Measurements from ENCODE around the gene IL10RA. TPM values are rescaled to one million over a fixed set of nuclear protein-coding genes. Genes with fewer than 3 reads are reported as not detected.

IL10RA gene
- total RNA-seq, 1 donor: 11.8 TPM

DNA sequence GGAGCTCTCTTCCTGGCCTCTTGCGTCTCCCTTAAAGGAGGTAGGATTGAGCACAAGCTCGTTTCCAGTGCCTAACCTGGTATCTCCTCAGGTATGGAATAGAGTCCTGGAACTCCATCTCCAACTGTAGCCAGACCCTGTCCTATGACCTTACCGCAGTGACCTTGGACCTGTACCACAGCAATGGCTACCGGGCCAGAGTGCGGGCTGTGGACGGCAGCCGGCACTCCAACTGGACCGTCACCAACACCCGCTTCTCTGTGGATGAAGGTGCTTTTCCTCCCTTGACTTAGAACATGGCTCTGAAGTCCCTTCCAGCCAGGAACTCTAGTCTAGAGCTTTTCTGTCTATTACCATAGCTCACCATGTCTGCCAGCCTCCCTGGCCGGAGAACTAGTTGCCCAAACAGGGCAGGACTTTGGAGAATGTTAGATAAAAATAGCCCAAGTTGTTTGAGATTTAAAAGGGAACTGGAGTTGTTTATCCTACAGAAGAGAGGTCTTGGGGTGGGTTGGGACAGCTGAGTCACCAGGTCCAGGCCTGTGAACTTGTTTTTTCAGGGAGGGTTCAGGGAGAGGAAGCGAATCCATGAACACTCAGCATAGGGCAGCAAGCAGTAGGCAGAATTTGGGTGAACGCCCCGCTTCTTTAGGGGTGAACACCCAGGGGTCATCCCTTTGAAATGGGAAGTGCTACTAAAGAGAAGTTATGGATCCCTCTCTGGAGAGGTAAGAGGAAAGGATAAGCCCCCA is 3.3 kb downstream of the IL10RA start:
- DNase-seq (ENCODE audit: low read depth in 2 of 3, low spot score in 2 of 3): no peak

DNA sequence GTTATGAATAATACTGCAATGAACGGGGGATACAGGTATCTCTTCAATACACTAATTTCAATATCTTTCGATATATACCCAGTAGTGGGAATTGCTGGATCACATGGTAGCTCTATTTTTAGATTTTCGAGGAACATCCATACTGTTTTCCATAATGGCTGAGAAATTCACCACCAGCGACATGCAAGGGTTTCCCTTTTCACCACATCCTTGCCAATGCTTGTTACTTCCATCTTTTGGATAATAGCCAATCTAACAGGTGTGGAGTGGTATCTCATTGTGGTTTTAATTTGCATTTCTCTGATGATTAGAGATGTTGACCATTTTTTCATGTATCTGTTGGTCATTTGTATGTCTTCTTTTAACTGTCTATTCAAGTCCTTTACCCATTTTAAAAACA is 5.9 kb downstream of the IL10RA start:
- no peak for DNase-seq (ENCODE audit: low read depth in 2 of 3, low spot score in 2 of 3)

DNA sequence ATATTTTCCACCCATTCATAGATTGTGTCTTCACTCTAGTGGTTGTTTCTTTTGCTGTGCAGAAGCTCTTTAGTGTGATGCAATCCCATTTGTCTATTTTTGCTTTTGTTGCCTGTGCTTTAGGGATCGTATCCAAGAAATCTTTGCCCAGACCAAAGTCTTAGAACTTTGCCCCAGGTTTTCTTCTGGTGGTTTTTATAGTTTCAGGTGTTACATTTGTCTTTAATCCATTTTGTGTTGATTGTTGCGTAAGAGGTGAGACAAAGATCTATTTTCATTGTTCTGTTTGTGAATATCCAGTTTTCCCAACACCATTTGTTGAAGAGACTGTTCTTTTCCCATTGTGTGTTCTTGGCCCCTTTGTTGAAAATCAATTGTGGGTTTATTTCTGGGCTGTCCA is 6.4 kb downstream of the IL10RA start:
- DNase-seq (ENCODE audit: low read depth in 2 of 3, low spot score in 2 of 3): no peak

DNA sequence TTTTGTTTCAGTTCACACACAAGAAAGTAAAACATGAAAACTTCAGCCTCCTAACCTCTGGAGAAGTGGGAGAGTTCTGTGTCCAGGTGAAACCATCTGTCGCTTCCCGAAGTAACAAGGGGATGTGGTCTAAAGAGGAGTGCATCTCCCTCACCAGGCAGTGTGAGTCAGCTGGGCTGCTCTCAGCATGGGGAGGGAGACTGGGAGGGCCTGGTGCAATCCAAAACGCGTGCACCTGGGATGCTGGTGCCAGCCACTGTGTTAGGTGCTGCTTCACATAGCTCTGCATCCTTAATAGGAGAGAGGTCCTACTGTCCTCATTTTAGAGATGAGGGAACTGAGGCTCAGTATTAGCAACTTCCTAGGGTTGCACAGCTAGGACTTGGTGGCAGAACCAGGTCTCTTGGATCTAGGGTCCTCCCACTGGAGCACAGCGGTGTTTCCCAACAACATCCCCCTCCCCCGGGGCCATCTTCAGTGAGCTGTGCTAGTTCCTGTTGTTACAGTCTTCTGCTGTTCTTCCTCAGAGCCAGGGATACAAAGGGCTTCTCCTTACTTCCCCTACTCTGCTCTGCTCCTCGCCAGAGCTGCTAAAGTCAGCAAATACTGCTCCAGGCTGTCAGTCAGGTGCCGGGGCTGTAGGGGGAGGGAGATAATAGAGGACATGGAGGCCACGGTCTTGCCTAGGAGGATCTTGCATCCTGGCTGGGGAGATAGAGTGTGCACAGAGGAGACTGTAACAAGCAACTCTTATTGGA is 8.0 kb downstream of the IL10RA start:
- DNase-seq (ENCODE audit: low read depth in 2 of 3, low spot score in 2 of 3): no peak

DNA sequence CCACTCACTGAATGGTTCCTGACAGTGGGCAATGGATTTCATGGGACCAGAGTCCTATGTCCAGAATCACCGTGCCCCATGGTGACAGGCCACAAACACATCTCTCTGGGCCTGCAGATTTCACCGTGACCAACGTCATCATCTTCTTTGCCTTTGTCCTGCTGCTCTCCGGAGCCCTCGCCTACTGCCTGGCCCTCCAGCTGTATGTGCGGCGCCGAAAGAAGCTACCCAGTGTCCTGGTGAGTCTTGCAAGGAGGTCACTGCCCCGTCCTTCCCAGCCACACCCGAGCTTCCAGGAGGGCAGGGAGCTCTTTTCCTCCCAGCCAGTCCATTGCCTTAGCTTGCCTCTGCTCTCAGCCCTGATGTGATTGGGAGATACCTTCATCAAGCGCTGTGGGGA is 9.3 kb downstream of the IL10RA start:
- DNase-seq (ENCODE audit: low read depth in 2 of 3, low spot score in 2 of 3): no peak

DNA sequence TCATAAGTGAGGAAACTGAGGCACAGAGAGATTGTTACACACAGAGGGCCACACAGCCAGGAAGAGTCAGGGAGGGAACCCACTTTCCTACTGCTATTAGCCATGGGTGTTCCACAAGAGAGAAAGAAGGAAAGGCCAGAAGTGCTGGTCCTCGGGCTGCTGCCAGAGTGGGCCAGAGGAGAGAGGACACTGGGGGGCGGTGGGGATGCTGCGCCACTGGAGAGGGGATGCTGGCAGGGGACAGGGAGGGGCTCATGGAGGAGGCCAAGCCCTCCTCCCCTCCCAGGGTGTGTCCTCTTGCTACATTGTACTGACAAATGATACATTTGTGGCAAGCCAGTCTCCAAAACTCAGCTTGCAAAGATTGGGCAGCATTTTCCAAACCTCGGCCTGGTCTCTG is 9.9 kb downstream of the IL10RA start:
- DNase-seq (ENCODE audit: low read depth in 2 of 3, low spot score in 2 of 3): no peak

DNA sequence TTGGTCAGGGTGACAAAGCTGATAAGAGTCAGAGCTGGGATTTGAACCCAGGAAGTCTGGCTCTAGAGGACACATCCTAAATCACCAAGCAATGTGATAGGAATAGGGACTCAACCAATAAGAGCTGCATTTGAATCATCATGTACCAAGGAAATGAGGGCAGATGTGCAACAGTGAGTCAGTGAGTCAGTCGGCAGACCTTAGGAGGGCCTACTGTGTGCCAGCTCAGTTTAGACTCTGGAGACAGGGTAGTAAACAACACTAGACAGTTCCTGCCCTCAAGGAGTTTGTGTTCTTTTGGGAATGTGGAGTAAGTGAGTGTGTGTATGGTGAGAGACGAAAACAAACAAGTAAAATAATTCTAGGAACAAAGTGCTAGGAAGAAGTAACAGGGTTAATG is 11.2 kb downstream of the IL10RA start:
- DNase-seq (ENCODE audit: low read depth in 2 of 3, low spot score in 2 of 3): no peak

DNA sequence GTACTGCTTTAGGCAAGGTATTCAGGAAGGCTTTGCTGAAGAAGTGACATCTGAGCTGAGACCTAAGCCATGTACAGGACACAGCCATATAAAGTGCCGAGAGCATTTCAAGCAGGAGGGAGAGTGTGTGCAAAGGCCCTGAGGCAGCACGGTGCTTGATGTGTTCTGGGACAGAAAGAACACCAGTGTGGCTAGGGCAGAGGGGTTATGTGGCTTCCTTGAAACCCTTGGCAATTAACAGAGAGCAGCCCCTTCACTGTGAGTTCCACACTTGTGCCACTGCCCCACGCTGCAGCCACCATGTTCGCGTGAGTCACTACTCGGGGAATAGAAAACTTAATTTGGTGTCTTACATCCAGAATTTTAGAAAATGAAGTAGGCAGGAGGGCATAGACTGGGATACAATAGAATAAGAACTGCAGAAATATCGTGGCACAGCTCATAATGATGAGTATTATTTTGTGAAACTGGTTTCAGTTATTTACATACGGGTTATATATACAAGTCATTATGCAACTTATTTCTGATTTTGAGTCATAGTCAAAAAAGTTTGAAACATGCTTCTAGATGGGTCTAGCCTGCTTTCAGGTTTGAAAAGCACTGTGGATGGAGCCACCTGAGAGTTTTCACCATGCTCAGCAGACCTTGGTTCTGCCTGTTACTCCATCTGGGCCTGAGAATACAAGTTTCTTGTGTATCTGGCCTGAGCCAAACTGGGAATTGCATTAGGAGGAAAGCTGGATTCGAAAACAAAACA is 11.8 kb downstream of the IL10RA start:
- DNase-seq (ENCODE audit: low read depth in 2 of 3, low spot score in 2 of 3): no peak

DNA sequence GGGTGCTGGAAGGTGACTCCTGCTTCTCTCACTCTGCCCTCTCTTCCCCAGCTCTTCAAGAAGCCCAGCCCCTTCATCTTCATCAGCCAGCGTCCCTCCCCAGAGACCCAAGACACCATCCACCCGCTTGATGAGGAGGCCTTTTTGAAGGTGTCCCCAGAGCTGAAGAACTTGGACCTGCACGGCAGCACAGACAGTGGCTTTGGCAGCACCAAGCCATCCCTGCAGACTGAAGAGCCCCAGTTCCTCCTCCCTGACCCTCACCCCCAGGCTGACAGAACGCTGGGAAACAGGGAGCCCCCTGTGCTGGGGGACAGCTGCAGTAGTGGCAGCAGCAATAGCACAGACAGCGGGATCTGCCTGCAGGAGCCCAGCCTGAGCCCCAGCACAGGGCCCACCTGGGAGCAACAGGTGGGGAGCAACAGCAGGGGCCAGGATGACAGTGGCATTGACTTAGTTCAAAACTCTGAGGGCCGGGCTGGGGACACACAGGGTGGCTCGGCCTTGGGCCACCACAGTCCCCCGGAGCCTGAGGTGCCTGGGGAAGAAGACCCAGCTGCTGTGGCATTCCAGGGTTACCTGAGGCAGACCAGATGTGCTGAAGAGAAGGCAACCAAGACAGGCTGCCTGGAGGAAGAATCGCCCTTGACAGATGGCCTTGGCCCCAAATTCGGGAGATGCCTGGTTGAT is 12.6 kb downstream of the IL10RA start:
- DNase-seq (ENCODE audit: low read depth in 2 of 3, low spot score in 2 of 3): no peak

DNA sequence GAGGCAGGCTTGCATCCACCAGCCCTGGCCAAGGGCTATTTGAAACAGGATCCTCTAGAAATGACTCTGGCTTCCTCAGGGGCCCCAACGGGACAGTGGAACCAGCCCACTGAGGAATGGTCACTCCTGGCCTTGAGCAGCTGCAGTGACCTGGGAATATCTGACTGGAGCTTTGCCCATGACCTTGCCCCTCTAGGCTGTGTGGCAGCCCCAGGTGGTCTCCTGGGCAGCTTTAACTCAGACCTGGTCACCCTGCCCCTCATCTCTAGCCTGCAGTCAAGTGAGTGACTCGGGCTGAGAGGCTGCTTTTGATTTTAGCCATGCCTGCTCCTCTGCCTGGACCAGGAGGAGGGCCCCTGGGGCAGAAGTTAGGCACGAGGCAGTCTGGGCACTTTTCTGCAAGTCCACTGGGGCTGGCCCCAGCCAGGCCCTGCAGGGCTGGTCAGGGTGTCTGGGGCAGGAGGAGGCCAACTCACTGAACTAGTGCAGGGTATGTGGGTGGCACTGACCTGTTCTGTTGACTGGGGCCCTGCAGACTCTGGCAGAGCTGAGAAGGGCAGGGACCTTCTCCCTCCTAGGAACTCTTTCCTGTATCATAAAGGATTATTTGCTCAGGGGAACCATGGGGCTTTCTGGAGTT is 13.3 kb downstream of the IL10RA start:
- no peak for DNase-seq (ENCODE audit: low read depth in 2 of 3, low spot score in 2 of 3)

DNA sequence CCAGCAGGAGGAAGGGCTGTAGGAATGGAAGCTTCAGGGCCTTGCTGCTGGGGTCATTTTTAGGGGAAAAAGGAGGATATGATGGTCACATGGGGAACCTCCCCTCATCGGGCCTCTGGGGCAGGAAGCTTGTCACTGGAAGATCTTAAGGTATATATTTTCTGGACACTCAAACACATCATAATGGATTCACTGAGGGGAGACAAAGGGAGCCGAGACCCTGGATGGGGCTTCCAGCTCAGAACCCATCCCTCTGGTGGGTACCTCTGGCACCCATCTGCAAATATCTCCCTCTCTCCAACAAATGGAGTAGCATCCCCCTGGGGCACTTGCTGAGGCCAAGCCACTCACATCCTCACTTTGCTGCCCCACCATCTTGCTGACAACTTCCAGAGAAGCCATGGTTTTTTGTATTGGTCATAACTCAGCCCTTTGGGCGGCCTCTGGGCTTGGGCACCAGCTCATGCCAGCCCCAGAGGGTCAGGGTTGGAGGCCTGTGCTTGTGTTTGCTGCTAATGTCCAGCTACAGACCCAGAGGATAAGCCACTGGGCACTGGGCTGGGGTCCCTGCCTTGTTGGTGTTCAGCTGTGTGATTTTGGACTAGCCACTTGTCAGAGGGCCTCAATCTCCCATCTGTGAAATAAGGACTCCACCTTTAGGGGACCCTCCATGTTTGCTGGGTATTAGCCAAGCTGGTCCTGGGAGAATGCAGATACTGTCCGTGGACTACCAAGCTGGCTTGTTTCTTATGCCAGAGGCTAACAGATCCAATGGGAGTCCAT is 14.1 kb downstream of the IL10RA start:
- no peak for DNase-seq (ENCODE audit: low read depth in 2 of 3, low spot score in 2 of 3)

DNA sequence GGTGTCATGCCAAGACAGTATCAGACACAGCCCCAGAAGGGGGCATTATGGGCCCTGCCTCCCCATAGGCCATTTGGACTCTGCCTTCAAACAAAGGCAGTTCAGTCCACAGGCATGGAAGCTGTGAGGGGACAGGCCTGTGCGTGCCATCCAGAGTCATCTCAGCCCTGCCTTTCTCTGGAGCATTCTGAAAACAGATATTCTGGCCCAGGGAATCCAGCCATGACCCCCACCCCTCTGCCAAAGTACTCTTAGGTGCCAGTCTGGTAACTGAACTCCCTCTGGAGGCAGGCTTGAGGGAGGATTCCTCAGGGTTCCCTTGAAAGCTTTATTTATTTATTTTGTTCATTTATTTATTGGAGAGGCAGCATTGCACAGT is 14.6 kb downstream of the IL10RA start:
- no peak for DNase-seq (ENCODE audit: low read depth in 2 of 3, low spot score in 2 of 3)

DNA sequence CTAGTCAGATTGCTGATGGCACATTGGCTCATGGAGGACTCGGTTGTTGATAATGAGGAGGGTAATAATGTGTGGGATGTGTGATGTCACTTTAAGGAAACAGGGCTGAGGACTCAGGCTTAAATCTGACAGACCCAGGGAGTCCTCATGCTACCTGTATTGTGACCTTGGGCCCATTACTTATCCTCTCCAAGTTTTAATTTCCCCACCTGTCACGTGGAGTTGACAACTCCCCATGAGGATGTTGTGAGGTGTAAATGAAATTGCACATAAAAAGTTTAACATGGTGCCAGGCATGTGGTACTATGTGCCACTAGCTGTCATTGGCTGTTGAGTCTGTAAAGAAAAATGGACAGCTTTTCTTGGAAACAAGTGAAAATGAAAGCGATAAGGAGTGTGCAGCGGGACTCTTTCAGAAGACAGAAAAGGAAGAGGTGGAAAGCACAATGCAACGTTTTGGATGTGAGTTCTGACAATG is 15.3 kb downstream of the IL10RA start:
- no peak for DNase-seq (ENCODE audit: low read depth in 2 of 3, low spot score in 2 of 3)

DNA sequence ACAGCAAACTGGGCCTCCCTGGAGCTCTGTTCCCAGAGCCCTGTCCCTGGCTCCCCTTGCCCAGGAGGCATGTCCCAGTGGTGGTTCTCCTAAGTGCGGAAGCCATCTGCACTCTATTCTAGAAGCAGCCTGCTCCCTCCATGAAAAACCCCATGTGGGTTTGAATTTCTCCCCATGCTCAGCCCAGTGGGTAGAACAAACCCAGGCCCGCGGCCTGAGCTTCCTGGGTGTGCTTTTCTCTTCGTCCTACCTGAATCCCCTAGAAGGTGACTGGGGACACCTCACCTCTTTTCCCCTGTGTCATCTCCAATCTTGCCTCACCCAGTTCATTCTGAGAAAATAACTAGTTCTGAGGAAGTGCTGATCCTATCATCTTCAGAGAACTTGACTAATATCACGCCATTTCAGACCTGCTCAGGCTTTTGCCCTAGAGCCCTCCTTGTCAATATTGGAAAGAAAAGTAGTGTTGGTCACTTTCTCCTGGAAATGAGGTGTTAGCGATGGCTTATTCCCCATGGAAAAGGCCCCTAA is 15.9 kb downstream of the IL10RA start:
- DNase-seq (ENCODE audit: low read depth in 2 of 3, low spot score in 2 of 3): no peak

DNA sequence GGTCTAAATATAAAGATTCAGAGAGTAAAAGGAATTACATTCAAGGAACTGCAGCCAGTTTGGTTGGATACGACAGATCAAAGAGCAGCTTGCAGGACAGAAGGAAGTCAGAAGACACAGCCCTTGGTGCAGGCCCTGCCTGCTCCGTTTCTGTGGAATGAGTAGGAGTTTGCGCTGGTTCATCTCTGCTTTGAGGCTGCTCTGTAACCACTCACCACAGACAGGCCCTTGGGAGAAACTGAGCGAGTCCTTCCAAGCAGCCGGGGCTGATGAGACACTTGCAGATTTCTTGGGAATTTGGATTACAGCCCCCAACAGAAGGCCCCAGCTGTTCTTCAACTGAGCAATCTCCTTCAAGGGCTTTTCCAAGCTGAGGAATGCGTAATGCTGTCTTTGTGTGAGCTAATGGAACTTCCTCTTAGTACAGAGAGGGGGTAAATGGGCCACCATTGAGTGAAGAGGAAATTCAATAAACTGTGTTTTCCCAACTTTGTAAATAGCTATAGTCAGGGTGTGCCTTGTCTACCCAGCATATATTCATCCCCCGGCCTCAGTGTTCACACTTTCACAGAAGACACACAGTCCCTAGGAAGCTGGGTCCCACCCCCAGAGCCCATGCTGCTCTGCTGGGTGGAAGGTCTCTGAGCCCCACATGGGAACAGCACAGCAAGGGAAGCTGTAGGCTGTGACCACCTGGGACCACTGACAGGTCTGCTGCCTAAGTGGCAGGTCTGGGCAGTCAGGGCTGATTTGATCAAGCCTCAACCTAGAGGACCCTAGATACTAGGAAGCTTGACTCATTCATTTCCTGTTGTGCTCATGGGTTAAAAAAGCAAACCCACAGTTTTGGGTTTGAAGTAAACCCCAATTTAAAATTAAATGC is 16.6 kb downstream of the IL10RA start:
- no peak for DNase-seq (ENCODE audit: low read depth in 2 of 3, low spot score in 2 of 3)

DNA sequence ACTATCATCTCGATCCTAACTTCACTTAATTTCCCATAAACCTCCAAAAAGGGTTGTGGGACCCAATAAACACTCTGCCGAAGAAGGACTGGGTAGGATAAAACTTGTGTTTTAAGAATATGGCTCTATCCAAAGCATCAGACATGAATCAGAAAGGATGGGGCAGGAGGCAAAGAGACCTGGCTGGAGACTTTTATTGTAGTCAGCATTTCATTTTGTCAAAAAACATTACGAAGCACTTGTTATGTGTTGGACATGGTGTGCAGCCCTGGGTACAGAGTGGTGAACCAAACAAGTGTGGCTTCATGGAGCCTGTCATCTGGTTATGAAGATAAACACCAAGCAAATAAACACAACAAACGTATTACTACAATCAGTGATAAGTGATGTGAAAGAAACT is 17.3 kb downstream of the IL10RA start:
- DNase-seq (ENCODE audit: low read depth in 2 of 3, low spot score in 2 of 3): no peak

DNA sequence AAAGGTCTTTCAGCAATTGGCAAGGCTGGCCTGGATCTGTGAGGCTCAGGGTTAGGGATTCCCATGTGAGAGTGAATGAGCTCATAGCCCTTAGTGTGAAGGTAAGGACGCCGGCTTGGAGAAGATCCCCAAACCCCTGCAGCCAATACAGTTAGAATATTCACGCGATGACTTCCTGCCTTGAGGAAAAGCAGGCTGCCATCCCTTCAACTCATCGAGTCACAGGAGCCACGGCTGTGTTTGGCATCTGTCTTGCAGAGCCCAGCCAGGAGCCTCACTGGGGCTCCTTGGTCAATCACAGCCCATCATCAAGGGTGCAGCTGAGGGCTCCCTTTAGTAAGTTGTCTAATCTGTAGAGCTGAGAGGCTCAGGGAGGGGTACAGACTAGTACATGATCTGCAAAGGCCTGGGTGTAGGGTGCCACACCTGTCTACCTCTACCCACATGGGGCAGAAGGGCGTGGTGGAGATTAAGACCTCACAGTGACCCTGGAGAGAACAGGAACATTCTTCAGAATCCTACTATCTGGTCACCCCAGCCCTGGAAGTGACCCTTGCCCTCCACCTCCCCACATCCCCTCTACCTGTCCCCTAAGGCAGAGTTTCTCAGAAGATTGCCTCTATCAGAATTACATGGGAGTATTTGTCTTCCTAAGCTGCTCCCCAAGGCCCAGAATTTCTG is 18.5 kb downstream of the IL10RA start:
- DNase-seq (ENCODE audit: low read depth in 2 of 3, low spot score in 2 of 3): no peak

Data from hematopoietic multipotent progenitor cell (in vitro differentiated cells).